Spleen (tissue), 11 donors: ENCODE results near the gene MACROD2. TPM values are rescaled to one million over a fixed set of nuclear protein-coding genes. Genes with fewer than 3 reads are reported as not detected.
"Not testable (repeated sequence)": the region's sequence is repeated elsewhere in the genome, so short reads cannot be mapped to it uniquely, and the experiment has no call there.

Experiments used
- DNase-seq: peaks from one replicate; pipeline ENCODE4 v3.0.0-alpha.2; 2020
- H3K27ac ChIP-seq, 8 donors: fragments of 200-600 bp; sonication (generic) in 7 of 8; 1 replicate in 4 of 8; 2 replicates in 4 of 8; pipeline versions ENCODE4 v1.5.0 to v1.8.0; 2016 to 2021; ENCODE audit warnings: inconsistent platforms in 4 of 8, mild to moderate bottlenecking in 4 of 8, moderate library complexity in 1 of 8
- H3K27me3 ChIP-seq, 7 donors: fragments of 200-600 bp; sonication (generic) in 6 of 7; replicated peaks in 1 of 7; 1 replicate in 4 of 7; 2 replicates in 3 of 7; pipeline versions ENCODE4 v1.5.0 to v1.8.0; 2016 to 2021; ENCODE audit warnings: inconsistent platforms in 3 of 7, mild to moderate bottlenecking in 1 of 7
- H3K36me3 ChIP-seq, 6 donors: fragments of 200-600 bp; sonication (generic) in 5 of 6; 1 replicate in 4 of 6; 2 replicates in 2 of 6; pipeline versions ENCODE4 v1.5.0 to v1.8.0; 2016 to 2021; ENCODE audit warnings: inconsistent platforms in 2 of 6
- H3K4me1 ChIP-seq, 6 donors: fragments of 200-600 bp; sonication (generic) in 5 of 6; 1 replicate in 3 of 6; 2 replicates in 3 of 6; pipeline versions ENCODE4 v1.5.0 to v1.8.0; 2016 to 2021; ENCODE audit warnings: inconsistent platforms in 3 of 6
- H3K4me3 ChIP-seq, 8 donors: fragments of 200-600 bp; sonication (generic) in 7 of 8; 1 replicate in 4 of 8; 2 replicates in 4 of 8; pipeline versions ENCODE4 v1.5.0 to v1.8.0; 2016 to 2021; ENCODE audit warnings: inconsistent platforms in 4 of 8, mild to moderate bottlenecking in 4 of 8, moderate library complexity in 2 of 8
- H3K9me3 ChIP-seq, 8 donors: fragments of 200-600 bp; sonication (generic) in 7 of 8; 1 replicate in 4 of 8; 2 replicates in 4 of 8; pipeline versions ENCODE4 v1.5.0 to v1.8.0; 2016 to 2021; ENCODE audit warnings: inconsistent platforms in 4 of 8
- CTCF ChIP-seq, 11 experiments: fragments of 200-600 bp in 7 of 11; fragments of 450-650 bp in 4 of 11; sonication (generic) in 4 of 11; IDR thresholded peaks in 8 of 11; conservative IDR thresholded peaks in 3 of 11; 1 replicate in 7 of 11; 2 replicates in 4 of 11; pipeline versions ENCODE4 v1.4.0 to v1.8.0; 2016 to 2021; ENCODE audit warnings: antibody characterized with exemption in 11 of 11, inconsistent platforms in 4 of 11, mild to moderate bottlenecking in 1 of 11
- POLR2A ChIP-seq, 3 donors: fragments of 450-650 bp; IDR thresholded peaks; one replicate each; pipeline ENCODE4 v1.5.1; 2017; ENCODE audit warnings: antibody characterized with exemption in 3 of 3, mild to moderate bottlenecking in 1 of 3
- POLR2AphosphoS5 ChIP-seq, 3 donors: sonication (generic); formaldehyde crosslinking; IDR thresholded peaks; one replicate each; pipeline ENCODE4 v1.5.1; 2017; ENCODE audit warnings: antibody characterized with exemption in 3 of 3
- WGBS, 5 donors: extraction: QIAGEN DNeasy Blood & Tissue Kit in 3 of 5; methylation state at CpG; one replicate each; pipeline versions ENCODE4 v1.1.5 to v1.1.7; 2013 to 2018; 5-methylcytosine and 5-hydroxymethylcytosine counted together
- intact Hi-C: fragments of 100-400 bp; cut with DNase I; formaldehyde crosslinking; loops from one replicate; pipeline ENCODE4 v1.15.0; 2023; ENCODE audit warnings: low total_unique reads
- polyA plus RNA-seq, 3 donors: library from polyadenylated mRNA; stranded (reverse); fragments of 200-250 nt; gene quantifications; one replicate each; pipeline ENCODE4 v1.2.1, GENCODE V29; 2013
- total RNA-seq, 7 donors: library from RNA; depleted of rRNA in 3 of 7; stranded (reverse); fragments of >200 nt in 3 of 7; fragmentation: NEBNext Ultra II Directional in 4 of 7; extraction: Animal tissue kit (Norgen Biotek cat#: 25700) in 4 of 7; gene quantifications; one replicate each; pipeline versions ENCODE4 v1.1.0 to v1.2.1, GENCODE V29; 2016 to 2021
- donor health status: healthy with polysubstance abuse.
- donor health status: DM: no; HTN: no; CAD: no; lungs with moderate emphysema.
- donor health status: DM: no; HTN: no; CAD: no.
- donor health status: Bipolar disorder and iron deficiency.
- donor health status: healthy.
- donor health status: DM: no; HTN: no; CAD: no.
- donor health status: DM: yes; HTN: yes; CAD: no.

The MACROD2 gene
- total and polyA plus RNA-seq, 10 donors, result 1.5 to 4.7 (median 3.4) TPM

- Histone ChIP-seq H3K4me1 (no peaks in the 10 kb centered on the region), H3K27ac (no peak overlapping the region), H3K27me3 (no peaks in the 10 kb centered on the region), H3K4me3 (no peak overlapping the region), H3K36me3 (no peaks in the 10 kb centered on the region), H3K9me3 (no peaks in the 10 kb centered on the region)
- intact Hi-C loops, result no loop called here
- TF ChIP-seq CTCF (IDR thresholded peaks at IDR 0.05 in 8 of 11, conservative IDR thresholded peaks at IDR 0.05 in 3 of 11) (no peak), POLR2A (IDR thresholded peaks at IDR 0.05) (no peak), POLR2AphosphoS5 (IDR thresholded peaks at IDR 0.05) (no peak)
- DNase-seq, result no peak
- WGBS, 5 donors, result 72 to 89% (median 86%) methylated on average over 2 of the region's 2 CpGs
Observed at GRCh38 chr20:14450256-14450655, 454.9 kb downstream of the MACROD2 start.

GRCh38 chr20:14451458-14451857 lies 456.1 kb downstream of the MACROD2 start:
- 81 to 93% (median 91%) methylated on average over 4 of the region's 4 CpGs for WGBS, 5 donors
- TF ChIP-seq CTCF (IDR thresholded peaks at IDR 0.05 in 8 of 11, conservative IDR thresholded peaks at IDR 0.05 in 3 of 11) (no peak), POLR2A (IDR thresholded peaks at IDR 0.05) (no peak), POLR2AphosphoS5 (IDR thresholded peaks at IDR 0.05) (no peak)
- Histone ChIP-seq H3K27me3 (no peaks in the 10 kb centered on the region), H3K9me3 (no peaks in the 10 kb centered on the region), H3K36me3 (no peaks in the 10 kb centered on the region), H3K27ac (no peak overlapping the region), H3K4me1 (no peaks in the 10 kb centered on the region), H3K4me3 (no peak overlapping the region)
- no peak for DNase-seq
- intact Hi-C loops, result no loop called here

- Histone ChIP-seq H3K4me1 (no peaks in the 10 kb centered on the region), H3K36me3 (no peaks in the 10 kb centered on the region), H3K27me3 (no peaks in the 10 kb centered on the region), H3K9me3 (no peaks in the 10 kb centered on the region), H3K4me3 (no peak overlapping the region), H3K27ac (no peak overlapping the region)
- TF ChIP-seq CTCF (IDR thresholded peaks at IDR 0.05 in 8 of 11, conservative IDR thresholded peaks at IDR 0.05 in 3 of 11) (no peak), POLR2A (IDR thresholded peaks at IDR 0.05) (no peak), POLR2AphosphoS5 (IDR thresholded peaks at IDR 0.05) (no peak)
- DNase-seq, result no peak
- intact Hi-C loops, result no loop called here
- 63 to 76% (median 70%) methylated on average over 3 of the region's 3 CpGs for WGBS, 5 donors
Observed at GRCh38 chr20:14453259-14453658, 457.9 kb downstream of the MACROD2 start.

- Histone ChIP-seq H3K4me3 (no peak overlapping the region), H3K4me1 (no peaks in the 10 kb centered on the region), H3K9me3 (no peaks in the 10 kb centered on the region), H3K27me3 (no peaks in the 10 kb centered on the region), H3K27ac (no peak overlapping the region), H3K36me3 (no peaks in the 10 kb centered on the region)
- DNase-seq, result no peak
- intact Hi-C loops, result no loop called here
- TF ChIP-seq POLR2A (IDR thresholded peaks at IDR 0.05), result no peak
- TF ChIP-seq CTCF (IDR thresholded peaks at IDR 0.05 in 8 of 11, conservative IDR thresholded peaks at IDR 0.05 in 3 of 11), result no peak
- TF ChIP-seq POLR2AphosphoS5 (IDR thresholded peaks at IDR 0.05), result no peak
- WGBS, 5 donors, result 41 to 60% (median 50%) methylated on average over 1 of the region's 1 CpG
Observed at GRCh38 chr20:14454296-14454695, 459.0 kb downstream of the MACROD2 start.

- H3K4me1 ChIP-seq, H3K4me3 ChIP-seq, intact Hi-C loops, H3K27ac ChIP-seq, DNase-seq, H3K36me3 ChIP-seq, H3K27me3 ChIP-seq: not testable (repeated sequence)
- WGBS, 5 donors, result 85 to 95% (median 89%) methylated on average over 15 to 17 of the region's 17 CpGs
- peaks cover 0 to 26% (median 17%) of the 10 kb centered on the region in 8 donors for H3K9me3 ChIP-seq
Observed at GRCh38 chr20:14467104-14467827, 471.9 kb downstream of the MACROD2 start.
